ENCODE results near the gene TFEB. TPM values are rescaled to one million over a fixed set of nuclear protein-coding genes. Genes with fewer than 3 reads are reported as not detected.
A peak's percentile ranks its signal among the peaks of the same experiment; 100 is the strongest.

The TFEB gene
- total and polyA plus RNA-seq, 4 donors = 1.1 to 6.2 (median 3.8) TPM

DNA sequence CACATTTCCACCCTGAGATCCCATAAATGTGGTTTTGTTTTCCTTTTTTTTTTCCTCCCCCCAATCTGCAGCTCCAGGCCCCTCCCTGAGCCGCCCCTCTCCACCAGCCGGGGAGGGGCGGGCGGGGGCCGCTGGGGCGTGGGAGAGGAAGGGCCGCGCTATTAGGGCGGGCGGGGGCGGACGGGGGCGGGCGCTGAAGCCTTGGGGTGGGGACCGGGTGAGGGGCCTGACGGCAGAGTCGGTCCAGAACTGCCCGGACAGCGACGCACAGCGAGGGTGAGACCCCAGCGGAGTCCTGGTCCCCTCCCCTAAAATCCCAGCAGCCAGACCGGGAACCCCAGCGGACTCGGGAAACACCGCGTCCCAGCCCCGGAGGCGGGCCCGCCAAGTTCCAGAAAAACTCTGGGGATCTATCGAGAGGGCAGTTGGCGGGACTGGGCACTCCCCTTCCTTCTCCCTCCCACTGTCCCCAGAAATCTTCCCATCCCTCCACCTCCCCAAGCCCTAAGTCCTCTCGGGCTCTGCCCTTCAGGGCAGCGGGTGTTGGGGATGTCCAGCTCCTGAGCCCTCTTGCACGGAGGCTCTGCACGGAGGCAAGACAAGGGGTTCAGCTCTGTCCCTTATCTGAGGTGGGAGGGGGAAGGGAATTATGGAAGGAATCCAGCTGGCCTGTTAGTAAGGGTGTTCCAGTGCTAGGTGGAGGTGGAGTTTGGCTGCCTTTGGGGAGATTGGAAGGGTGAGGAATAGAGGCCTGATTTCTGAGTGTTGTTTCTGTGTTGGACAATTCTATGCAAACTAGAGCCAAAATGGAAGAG lies 45.4 kb upstream of the TFEB start, which contains the start of gene PRICKLE4 (continued):
- TF ChIP-seq, protein P1, sequence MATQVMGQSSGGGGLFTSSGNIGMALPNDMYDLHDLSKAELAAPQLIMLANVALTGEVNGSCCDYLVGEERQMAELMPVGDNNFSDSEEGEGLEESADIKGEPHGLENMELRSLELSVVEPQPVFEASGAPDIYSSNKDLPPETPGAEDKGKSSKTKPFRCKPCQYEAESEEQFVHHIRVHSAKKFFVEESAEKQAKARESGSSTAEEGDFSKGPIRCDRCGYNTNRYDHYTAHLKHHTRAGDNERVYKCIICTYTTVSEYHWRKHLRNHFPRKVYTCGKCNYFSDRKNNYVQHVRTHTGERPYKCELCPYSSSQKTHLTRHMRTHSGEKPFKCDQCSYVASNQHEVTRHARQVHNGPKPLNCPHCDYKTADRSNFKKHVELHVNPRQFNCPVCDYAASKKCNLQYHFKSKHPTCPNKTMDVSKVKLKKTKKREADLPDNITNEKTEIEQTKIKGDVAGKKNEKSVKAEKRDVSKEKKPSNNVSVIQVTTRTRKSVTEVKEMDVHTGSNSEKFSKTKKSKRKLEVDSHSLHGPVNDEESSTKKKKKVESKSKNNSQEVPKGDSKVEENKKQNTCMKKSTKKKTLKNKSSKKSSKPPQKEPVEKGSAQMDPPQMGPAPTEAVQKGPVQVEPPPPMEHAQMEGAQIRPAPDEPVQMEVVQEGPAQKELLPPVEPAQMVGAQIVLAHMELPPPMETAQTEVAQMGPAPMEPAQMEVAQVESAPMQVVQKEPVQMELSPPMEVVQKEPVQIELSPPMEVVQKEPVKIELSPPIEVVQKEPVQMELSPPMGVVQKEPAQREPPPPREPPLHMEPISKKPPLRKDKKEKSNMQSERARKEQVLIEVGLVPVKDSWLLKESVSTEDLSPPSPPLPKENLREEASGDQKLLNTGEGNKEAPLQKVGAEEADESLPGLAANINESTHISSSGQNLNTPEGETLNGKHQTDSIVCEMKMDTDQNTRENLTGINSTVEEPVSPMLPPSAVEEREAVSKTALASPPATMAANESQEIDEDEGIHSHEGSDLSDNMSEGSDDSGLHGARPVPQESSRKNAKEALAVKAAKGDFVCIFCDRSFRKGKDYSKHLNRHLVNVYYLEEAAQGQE (IDR thresholded peaks at IDR 0.05) = no peak
- no peak for TF ChIP-seq JUND (IDR thresholded peaks at IDR 0.05)

DNA sequence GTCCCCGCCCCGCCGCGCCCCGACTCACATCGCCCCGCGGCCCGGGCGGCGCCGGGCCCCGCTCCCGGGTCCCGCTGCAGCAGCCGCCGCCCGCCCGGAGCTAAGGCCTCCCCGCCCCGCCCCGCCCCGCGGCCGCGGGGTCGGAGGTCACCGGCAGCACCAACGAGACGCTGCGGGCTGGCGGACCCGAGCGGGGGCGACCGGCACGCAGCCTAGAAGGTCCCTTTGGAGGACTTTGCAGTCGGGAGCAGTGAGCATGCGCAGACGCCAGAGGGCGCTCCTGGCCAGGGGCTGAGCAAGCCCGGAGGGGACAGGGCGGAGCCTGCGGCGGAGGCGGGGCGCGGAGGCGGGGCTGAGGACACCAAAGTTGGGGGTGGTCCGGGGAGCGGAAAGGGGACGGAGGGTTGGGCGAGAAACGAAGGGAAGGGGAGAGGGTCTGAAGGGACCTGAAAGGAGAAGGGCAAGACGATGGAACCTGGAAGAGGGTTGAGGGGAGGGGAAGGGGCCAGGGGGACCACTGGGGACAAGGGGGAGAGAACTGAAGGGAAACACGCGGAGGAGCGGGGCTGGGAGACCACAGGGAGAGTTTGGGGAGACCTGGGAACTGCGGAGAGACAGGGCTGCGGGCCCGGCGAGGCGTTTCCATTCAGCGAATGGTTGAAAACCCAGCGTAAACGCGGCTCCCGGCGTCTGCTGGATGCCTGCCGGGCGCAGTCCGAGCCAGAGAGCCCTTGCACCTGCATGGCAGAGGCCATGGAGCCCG lies 44.6 kb upstream of the TFEB start, which contains the start of gene FRS3:
Gene FRS3, minus strand, starts transcription at position 113 of the 763 bp plus-strand sequence. CDS start 2,913 bp downstream, outside the sequence.
- peak within 1 kb of the TSS; percentile 51 to 66 for H3K27ac ChIP-seq (ENCODE audit: low read depth in 1 of 2, low read length in 2 of 2)
- no peaks in the 10 kb centered on the region for H3K9me3 ChIP-seq (ENCODE audit: control insufficient read depth in 4 of 4, low read length in 3 of 4)
- peak; percentile 99 for DNase-seq (ENCODE audit: low spot score)
- no peaks in the 10 kb centered on the region for H3K27me3 ChIP-seq (ENCODE audit: control insufficient read depth in 4 of 4, insufficient read depth in 4 of 4, low read length in 3 of 4)
- TF ChIP-seq NR2F2 (IDR thresholded peaks at IDR 0.05) (no peak), FOXA1 (IDR thresholded peaks at IDR 0.05) (peak; percentile 10), SP1 (IDR thresholded peaks at IDR 0.05) (peak; percentile 52), TAF1 (conservative IDR thresholded peaks at IDR 0.05) (no peak), RAD21 (IDR thresholded peaks at IDR 0.05) (peak; percentile 87 to 92), EGR1 (IDR thresholded peaks at IDR 0.05; ENCODE audit: low read depth in 2 of 2) (peak in 1 of 2 donors; percentile 87), FOXA2 (IDR thresholded peaks at IDR 0.05) (no peak), JUND (IDR thresholded peaks at IDR 0.05) (no peak), RXRA (IDR thresholded peaks at IDR 0.05) (peak; percentile 15 to 38), GABPA (IDR thresholded peaks at IDR 0.05 in 1 of 2, conservative IDR thresholded peaks at IDR 0.05 in 1 of 2) (peak in 1 of 2 donors; percentile 74), HNF4G (IDR thresholded peaks at IDR 0.05) (no peak), HNF4A (conservative IDR thresholded peaks at IDR 0.05) (peak in 1 of 2 donors; percentile 49), YY1 (IDR thresholded peaks at IDR 0.05) (no peak)
- TF ChIP-seq, protein P2, sequence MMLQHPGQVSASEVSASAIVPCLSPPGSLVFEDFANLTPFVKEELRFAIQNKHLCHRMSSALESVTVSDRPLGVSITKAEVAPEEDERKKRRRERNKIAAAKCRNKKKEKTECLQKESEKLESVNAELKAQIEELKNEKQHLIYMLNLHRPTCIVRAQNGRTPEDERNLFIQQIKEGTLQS (IDR thresholded peaks at IDR 0.05) = no peak
- TF ChIP-seq, protein P1 (IDR thresholded peaks at IDR 0.05) = no peak
- TF ChIP-seq, protein P3, sequence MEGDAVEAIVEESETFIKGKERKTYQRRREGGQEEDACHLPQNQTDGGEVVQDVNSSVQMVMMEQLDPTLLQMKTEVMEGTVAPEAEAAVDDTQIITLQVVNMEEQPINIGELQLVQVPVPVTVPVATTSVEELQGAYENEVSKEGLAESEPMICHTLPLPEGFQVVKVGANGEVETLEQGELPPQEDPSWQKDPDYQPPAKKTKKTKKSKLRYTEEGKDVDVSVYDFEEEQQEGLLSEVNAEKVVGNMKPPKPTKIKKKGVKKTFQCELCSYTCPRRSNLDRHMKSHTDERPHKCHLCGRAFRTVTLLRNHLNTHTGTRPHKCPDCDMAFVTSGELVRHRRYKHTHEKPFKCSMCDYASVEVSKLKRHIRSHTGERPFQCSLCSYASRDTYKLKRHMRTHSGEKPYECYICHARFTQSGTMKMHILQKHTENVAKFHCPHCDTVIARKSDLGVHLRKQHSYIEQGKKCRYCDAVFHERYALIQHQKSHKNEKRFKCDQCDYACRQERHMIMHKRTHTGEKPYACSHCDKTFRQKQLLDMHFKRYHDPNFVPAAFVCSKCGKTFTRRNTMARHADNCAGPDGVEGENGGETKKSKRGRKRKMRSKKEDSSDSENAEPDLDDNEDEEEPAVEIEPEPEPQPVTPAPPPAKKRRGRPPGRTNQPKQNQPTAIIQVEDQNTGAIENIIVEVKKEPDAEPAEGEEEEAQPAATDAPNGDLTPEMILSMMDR (IDR thresholded peaks at IDR 0.05; ENCODE audit: low read depth, low read length, missing input control) = peak; percentile 98
- TF ChIP-seq, protein P4, sequence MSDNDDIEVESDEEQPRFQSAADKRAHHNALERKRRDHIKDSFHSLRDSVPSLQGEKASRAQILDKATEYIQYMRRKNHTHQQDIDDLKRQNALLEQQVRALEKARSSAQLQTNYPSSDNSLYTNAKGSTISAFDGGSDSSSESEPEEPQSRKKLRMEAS (IDR thresholded peaks at IDR 0.05) = no peak
- TF ChIP-seq, protein P5, sequence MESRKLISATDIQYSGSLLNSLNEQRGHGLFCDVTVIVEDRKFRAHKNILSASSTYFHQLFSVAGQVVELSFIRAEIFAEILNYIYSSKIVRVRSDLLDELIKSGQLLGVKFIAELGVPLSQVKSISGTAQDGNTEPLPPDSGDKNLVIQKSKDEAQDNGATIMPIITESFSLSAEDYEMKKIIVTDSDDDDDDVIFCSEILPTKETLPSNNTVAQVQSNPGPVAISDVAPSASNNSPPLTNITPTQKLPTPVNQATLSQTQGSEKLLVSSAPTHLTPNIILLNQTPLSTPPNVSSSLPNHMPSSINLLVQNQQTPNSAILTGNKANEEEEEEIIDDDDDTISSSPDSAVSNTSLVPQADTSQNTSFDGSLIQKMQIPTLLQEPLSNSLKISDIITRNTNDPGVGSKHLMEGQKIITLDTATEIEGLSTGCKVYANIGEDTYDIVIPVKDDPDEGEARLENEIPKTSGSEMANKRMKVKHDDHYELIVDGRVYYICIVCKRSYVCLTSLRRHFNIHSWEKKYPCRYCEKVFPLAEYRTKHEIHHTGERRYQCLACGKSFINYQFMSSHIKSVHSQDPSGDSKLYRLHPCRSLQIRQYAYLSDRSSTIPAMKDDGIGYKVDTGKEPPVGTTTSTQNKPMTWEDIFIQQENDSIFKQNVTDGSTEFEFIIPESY (IDR thresholded peaks at IDR 0.05) = no peak
- peaks cover 2 to 21% (median 18%) of the 10 kb centered on the region in 4 donors for H3K4me1 ChIP-seq (ENCODE audit: control insufficient read depth in 4 of 4, insufficient read depth in 4 of 4, low read length in 3 of 4)
- peaks cover 0 to 5% (median 3%) of the 10 kb centered on the region in 4 donors for H3K36me3 ChIP-seq (ENCODE audit: control insufficient read depth in 4 of 4, insufficient read depth in 3 of 4, low read depth in 1 of 4, low read length in 3 of 4)
- H3K4me3 ChIP-seq (ENCODE audit: low read depth in 1 of 3, low read length in 3 of 3) = peak within 1 kb of the TSS; percentile 75 to 85 (median 81)
- peak within 1 kb of the TSS in 1 of 2 donors; percentile 62 for H3K9ac ChIP-seq (ENCODE audit: low read depth in 1 of 2, low read length in 2 of 2)
- WGBS = under 1% methylated on average over 73 of the region's 73 CpGs

All from liver (tissue), 9 donors.